GM18870 (cell line): Measurements from ENCODE around the gene CCDC178.
"Not testable (repeated sequence)": the region's sequence is repeated elsewhere in the genome, so short reads cannot be mapped to it uniquely, and the experiment has no call there.

Source experiments
- ATAC-seq: cut with Tn5 transposase; IDR thresholded peaks from one replicate; pipeline ENCODE4 v1.9.1; 2021; ENCODE audit warnings: moderate library complexity; ENCODE audit not compliant: unreplicated experiment

CCDC178 gene

GRCh38 chr18:33239298-33239697 lies 201.2 kb downstream of the CCDC178 start:
- peak; percentile 89 for ATAC-seq

GRCh38 chr18:33232318-33232626 lies 208.2 kb downstream of the CCDC178 start:
- ATAC-seq = no peak

- ATAC-seq = peak; percentile 93
These were observed 208.8 kb downstream of the CCDC178 start for GRCh38 chr18:33231474-33232317.

GRCh38 chr18:33212363-33212762 lies 228.2 kb downstream of the CCDC178 start:
- ATAC-seq = no peak

- no peak for ATAC-seq
These were observed 229.8 kb downstream of the CCDC178 start for GRCh38 chr18:33210575-33211189.

- no peak for ATAC-seq
These were observed 234.7 kb downstream of the CCDC178 start for GRCh38 chr18:33205777-33206176.

GRCh38 chr18:33201509-33201926 lies 239.0 kb downstream of the CCDC178 start:
- no peak for ATAC-seq

- no peak for ATAC-seq
These were observed 244.7 kb downstream of the CCDC178 start for GRCh38 chr18:33195795-33196194.

GRCh38 chr18:33194793-33195192 lies 245.7 kb downstream of the CCDC178 start:
- ATAC-seq = no peak

GRCh38 chr18:33184958-33185357 lies 255.6 kb downstream of the CCDC178 start:
- no peak for ATAC-seq

- no peak for ATAC-seq
These were observed 256.3 kb downstream of the CCDC178 start for GRCh38 chr18:33184175-33184574.

- no peak for ATAC-seq
These were observed 257.4 kb downstream of the CCDC178 start for GRCh38 chr18:33183136-33183535.

GRCh38 chr18:33181016-33181415 lies 259.5 kb downstream of the CCDC178 start:
- ATAC-seq = no peak

GRCh38 chr18:33169218-33169617 lies 271.3 kb downstream of the CCDC178 start:
- no peak for ATAC-seq

GRCh38 chr18:33164121-33164520 lies 276.4 kb downstream of the CCDC178 start:
- not testable (repeated sequence) for ATAC-seq

- ATAC-seq = no peak
These were observed 279.4 kb downstream of the CCDC178 start for GRCh38 chr18:33161131-33161530.

GRCh38 chr18:33159151-33159550 lies 281.4 kb downstream of the CCDC178 start:
- no peak for ATAC-seq

GRCh38 chr18:33157893-33158292 lies 282.6 kb downstream of the CCDC178 start:
- no peak for ATAC-seq

- no peak for ATAC-seq
These were observed 283.5 kb downstream of the CCDC178 start for GRCh38 chr18:33156906-33157470.

- no peak for ATAC-seq
These were observed 286.5 kb downstream of the CCDC178 start for GRCh38 chr18:33154049-33154448.

- no peak for ATAC-seq
These were observed 288.1 kb downstream of the CCDC178 start for GRCh38 chr18:33152376-33152775.

GRCh38 chr18:33147811-33148210 lies 292.7 kb downstream of the CCDC178 start:
- ATAC-seq = not testable (repeated sequence)
